ENCODE measurements around the gene CYB5D1.

CYB5D1 gene, protein sequence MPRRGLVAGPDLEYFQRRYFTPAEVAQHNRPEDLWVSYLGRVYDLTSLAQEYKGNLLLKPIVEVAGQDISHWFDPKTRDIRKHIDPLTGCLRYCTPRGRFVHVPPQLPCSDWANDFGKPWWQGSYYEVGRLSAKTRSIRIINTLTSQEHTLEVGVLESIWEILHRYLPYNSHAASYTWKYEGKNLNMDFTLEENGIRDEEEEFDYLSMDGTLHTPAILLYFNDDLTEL

DNA sequence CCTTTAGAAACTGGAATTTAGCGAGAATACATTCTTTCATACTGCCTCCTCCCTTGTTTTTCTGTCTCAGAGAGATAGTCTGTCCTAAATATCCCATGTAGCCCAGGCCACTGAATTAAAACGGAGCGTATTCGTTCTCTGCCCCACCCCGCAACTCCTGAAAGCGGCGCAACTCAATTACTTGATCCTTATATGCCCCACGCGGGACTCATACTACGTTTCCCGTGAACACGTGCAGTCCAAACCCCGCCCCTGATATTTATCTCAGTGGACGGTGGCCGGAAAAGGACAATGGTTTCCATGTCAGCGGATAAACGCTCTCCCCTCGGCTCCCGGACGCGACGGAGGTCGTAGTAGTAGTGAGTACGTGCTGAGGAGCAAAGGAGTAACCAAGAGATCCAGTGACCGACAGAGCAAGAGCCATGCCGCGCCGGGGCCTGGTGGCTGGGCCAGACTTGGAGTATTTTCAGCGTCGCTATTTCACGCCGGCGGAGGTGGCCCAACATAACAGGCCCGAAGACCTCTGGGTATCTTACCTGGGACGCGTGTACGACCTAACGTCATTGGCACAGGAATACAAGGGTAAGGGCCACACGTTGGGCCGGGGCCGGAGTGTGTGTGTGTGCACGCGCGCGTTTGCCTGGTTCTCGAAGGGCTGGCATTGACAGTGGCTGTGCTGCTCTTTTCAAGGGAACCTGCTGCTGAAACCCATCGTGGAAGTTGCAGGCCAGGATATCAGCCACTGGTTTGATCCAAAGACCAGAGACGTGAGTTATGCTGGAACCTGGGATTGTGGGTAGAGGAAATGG lies at the start of gene CYB5D1:
Gene CYB5D1 (plus strand): TSS at position 291 of the 809 bp plus-strand sequence. CDS start 132 bp downstream, at position 423.
- no peak for DNase-seq (ENCODE audit: low read depth)

DNA sequence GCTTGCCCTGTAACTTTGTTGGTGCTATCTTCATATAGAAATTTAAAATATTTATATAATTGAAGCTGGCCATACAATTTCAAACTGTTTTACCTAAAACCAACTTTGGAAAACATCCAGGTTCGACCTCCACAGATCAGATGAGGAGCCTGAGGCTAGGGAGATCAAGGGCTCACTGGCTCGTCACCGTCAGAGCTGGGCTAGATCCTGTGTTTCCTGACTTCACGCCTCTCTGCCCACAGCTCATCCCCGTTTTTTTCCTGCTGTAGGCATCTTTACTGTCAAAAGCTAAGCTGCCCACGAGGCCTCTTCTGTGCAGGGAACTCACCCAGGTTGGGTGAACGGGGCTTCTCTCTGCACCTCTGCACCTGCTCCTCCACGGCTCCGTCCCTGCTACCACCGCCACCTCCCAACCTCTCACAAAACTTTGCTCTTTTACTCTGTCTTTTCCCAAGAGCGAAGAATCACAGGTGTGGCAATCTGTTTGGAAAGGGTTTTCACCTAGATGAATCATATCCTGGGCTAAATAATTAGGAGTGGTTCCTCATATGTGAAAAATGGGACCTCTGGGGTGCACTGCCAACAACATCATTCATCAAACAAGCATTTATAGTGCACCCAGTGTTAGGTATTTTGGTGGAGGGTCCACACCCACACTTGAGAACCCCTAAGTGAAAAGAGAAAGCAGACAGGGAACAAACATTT lies 48.6 kb upstream of the CYB5D1 start:
- DNase-seq (ENCODE audit: low read depth) = no peak

DNA sequence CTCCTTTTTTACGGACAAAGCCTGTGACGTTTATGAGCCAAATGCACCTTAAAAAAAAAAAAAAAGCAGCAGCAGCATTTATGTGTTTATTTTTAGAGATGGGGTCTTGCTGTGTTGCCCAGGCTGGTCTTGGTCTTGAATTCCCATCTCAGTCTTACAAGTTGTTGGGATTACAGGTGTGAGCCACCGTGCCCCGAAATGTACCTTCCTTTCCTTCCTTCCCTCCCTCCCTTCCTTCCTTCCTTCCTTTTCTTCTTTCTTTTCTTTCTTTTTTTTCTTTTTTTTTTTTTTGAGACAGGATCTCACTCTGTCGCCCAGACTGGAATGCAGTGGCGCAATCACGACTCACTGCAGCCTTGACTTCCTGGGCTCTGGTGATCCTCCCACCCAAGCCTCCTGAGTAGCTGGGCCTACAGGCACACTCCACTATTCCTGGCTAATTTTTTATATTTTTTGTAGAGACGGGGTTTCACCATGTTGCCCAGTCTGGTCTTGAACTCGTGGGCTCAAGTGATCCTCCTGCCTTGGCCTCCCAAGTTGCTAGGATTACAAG lies 47.9 kb upstream of the CYB5D1 start:
- DNase-seq (ENCODE audit: low read depth) = peak; percentile 28

DNA sequence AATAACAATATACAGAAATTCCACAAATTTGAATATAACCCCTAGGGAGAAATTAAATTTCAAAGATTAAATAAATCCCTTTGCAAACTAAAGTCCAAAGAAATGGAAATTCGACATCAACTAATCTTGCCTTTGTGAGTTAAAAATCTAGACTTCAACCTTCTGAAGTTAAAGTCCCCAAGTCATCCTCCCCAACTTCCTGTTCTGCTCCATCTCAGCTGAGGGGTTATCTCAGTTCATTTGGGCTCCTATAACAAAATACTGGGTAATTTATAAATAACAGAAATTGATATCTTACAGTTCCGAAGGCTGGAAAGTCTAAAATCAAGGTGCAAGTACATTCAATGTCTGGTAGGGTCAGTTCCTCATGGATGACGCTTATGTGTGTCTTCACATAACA lies 46.6 kb upstream of the CYB5D1 start:
- DNase-seq (ENCODE audit: low read depth) = no peak

DNA sequence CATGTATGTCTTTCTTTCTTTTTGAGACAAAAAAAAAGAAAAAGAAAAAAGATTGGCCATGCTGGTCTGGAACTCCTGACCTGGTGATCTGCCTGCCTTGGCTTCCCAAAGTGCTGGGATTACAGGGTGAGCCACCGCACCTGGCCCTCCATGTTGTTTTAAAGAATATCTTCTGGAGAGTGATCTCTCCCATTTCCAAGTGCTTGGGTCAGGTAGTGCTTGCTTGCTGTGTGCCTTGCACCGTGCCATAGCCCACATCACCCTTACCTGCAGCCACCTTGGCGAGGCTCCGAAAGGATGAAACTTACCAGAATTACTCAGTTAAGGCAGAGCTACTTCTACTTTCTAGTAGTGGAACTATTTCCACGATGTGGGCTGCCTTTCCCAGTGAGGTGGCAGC lies 42.8 kb upstream of the CYB5D1 start:
- no peak for DNase-seq (ENCODE audit: low read depth)

DNA sequence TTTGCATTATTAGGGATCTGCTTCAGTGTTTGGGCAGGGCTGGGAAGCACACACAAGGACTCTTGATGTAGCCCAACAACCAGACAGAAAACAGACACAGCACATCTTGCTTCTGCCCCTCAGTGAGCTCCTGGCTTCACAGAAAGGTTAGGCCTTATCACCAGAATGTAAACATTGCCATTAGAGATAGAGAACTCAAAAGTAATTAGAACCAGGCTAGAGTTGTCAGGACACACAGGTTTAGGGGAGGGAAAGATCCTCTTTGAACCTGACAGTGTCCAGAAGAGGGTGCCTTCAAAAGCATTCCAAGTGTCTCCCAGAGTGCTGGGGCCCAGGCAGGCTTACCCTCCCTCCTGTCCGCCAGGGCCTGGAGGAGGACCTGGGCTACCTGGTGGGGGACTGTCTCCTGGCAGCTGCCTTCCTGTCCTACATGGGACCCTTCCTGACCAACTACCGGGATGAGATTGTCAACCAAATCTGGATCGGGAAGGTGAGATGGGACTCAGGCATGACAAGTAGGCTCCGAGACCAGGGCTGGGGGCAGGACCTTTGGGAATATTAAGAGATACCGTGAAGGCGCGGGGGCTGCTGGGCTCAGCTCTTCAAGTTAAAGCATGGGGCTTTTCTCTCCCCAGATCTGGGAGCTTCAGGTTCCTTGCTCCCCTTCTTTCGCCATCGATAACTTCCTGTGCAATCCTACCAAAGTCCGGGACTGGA lies 40.7 kb upstream of the CYB5D1 start:
- no peak for DNase-seq (ENCODE audit: low read depth)

DNA sequence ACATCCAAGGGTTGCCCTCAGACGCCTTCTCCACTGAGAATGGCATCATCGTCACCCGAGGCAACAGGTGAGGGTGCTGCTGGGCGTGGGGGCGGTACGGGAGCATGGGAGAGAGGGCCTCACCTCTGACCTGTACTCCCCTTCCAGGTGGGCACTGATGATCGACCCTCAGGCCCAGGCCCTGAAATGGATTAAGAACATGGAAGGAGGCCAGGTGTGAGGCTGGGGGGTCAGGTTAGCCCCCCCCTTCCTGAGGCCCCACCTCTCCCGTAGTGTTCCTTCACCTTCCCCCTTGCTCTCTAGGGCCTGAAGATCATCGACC lies 40.2 kb upstream of the CYB5D1 start:
- DNase-seq (ENCODE audit: low read depth) = no peak

DNA sequence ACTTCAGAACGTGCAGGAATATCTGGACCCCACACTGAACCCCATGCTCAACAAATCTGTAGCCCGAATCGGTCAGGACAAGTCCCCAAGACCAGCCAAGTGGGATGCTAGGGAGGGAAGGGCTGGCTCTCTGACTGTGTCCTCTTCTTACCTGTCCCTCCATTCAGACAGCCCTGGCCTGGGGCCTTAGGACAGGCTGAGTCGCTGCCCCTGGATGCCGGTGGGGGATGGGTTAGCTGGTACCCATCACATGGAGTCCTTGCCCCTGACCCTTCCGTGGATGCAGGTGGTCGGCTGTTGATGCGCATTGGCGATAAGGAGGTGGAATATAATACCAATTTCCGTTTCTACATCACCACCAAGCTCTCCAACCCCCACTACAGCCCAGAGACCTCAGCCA lies 39.8 kb upstream of the CYB5D1 start:
- DNase-seq (ENCODE audit: low read depth) = no peak

DNA sequence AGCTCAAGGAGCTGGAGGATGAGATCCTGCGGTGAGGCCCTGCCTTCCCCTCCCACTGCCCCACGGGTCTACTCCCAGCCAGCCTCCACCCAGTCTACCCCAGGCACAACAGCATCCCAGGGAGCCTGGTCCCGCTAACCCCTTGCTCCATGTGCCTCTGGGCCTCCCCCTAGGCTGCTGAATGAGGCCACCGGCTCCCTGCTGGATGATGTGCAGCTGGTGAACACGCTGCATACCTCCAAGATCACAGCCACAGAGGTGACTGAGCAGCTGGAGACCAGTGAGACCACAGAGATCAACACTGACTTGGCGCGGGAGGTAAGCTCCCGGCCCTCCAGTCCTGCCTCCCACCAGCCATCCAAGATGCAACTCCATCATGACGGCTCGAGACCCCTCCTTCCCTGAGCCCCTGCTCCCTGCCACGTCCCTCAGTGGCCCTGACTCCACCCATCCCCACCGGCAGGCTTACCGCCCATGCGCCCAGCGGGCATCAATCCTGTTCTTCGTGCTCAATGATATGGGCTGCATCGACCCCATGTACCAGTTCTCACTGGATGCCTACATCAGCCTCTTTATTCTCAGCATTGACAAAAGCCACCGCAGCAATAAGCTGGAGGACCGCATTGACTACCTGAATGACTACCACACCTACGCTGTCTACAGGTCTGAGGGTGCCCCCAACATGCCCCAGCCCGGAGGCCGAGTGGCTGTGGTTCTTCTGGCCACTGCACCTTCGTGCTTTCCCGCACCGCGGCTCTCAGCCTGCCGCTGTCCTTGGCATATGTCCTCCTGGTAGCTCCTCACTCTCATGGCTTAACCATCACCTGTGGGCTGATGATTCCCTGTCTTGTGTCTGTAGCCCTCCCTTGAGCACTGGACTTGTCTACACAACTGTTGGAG lies 38.8 kb upstream of the CYB5D1 start:
- no peak for DNase-seq (ENCODE audit: low read depth)

DNA sequence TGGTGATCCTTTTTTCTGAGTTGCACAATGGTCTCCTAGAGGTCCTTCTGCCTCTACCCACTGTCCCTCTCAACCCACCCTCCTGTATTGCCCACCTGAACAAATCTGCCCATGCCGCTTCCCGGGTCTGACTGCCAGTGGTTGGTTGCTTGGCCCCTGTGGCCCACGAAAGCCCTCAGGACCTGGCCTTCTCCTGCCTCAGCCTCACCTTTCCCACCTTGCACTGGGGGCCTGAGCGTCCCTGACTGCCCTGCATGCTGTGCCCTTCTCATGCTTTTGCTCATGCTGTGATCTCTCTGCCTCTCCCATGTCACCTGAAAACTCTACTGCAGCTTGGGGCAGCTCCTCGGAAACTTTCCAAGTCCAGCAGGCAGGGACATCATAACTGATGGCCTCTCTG lies 37.6 kb upstream of the CYB5D1 start:
- DNase-seq (ENCODE audit: low read depth) = no peak

DNA sequence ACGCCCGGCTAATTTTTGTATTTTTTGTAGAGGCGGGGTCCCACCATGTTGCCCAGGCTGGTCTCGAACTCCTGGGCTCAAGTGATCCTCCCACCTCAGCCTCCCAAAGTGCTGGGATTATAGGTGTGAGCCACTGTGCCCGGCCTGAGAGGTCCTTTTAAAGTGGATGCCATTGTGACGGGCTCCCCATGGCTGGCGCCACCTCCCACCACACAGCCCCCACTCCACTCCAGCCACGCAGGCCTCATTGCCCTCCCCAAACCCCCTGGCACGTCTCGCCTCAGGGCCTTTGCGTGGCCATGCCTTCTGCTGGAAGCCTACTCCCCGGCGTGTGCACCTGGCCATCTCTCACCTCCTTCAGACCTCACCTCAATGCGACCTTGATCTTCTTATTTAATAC lies 35.7 kb upstream of the CYB5D1 start:
- no peak for DNase-seq (ENCODE audit: low read depth)

DNA sequence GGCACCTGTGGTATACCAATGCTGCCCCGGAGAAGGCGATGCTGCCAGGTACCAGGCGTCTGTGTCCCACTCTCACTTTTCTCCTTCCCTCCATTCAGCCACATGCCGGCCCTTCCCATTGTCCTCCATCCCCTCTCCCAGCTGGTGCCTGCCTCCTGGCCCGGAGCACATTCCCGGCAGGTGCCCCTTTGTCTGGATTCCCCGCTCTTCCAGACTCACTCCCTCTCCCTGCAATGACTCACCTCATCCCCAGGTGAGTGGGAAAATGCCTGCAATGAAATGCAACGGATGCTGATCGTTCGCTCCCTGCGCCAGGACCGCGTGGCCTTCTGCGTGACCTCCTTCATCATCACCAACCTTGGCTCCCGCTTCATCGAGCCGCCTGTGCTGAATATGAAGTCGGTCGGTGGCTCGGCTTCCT lies 34.2 kb upstream of the CYB5D1 start:
- no peak for DNase-seq (ENCODE audit: low read depth)

DNA sequence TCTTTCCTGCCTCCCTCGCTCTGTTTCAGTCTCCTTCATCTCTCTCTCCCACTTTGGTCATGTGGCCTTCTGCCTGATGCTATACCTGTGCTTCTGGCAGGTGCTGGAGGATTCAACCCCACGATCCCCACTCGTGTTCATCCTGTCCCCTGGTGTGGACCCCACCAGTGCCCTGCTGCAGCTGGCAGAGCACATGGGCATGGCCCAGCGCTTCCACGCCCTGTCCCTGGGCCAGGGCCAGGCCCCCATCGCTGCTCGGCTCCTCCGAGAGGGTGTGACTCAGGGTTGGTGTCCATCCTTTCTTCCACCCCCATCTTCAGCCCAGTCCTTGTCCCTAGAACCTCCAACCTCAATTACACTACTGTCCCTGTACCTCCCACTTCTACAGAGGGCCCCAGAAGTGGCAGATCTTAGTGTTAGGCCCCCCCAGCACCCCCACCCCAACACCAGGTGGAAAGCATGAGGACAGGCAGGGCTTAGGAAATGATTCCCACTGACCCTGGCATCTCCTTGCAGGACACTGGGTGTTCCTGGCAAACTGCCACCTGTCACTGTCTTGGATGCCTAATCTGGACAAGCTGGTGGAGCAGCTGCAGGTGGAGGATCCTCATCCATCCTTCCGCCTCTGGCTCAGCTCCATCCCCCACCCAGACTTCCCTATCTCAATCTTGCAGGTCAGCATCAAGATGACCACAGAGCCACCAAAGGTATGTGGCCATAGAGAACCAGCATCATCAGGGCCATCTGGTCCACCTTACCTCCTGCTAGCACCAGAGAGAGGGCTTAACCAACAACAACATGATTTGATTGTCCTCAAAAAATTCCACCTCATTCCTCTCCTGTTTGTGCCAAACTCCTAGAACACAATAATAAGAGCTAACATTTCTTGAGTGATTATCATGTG lies 33.5 kb upstream of the CYB5D1 start:
- DNase-seq (ENCODE audit: low read depth) = no peak

DNA sequence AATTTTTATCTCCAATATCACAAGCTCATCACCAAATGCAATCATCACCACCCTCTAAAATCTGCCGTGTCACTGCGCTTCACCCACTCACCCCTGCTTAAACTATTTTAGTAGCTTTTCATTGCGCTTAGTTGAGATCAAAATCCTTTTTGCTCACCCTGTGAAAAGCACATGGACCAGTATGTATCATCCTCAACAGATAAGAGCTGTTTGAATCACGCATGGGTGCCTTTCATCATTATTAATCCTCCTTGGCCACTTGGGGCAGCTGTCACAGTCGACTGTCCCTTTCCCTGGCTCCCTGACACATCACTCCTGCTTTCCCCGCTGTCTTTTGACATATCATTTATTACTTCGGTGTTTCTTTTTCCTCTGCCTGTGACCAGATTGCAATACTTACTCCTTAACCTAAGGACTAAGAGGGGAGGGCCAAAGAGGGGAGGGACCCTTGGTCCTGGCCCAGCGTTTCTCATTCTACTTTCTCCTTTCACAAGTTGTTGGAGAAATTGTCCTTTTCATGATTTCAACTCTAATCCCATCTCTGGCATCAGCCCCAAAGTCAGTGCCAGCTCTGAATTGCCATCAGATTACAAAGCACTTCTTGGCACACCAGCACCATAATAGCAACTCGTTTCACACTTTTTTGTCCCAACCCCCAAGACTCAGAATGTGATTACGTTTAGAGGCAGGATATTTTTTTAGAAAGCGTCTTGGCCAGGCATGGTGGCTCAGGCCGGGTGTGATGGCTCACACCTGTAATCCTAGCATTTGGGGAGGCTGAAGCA lies 32.4 kb upstream of the CYB5D1 start:
- no peak for DNase-seq (ENCODE audit: low read depth)

DNA sequence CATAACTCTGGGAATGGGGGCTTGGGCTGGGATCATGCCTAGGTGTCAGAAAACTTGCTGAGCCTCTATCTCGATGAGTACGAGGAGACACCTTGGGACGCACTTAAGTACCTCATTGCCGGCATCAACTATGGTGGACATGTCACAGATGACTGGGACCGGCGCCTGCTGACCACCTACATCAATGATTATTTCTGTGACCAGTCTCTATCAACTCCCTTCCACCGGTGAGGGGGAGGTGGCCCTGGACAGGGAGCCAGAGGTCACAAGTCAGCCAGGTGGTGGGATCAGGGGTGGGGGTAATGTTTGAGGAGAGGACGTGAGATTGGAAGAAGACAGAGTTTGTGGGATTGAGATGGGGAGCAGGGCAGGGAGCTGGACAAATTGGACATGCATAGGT lies 27.2 kb upstream of the CYB5D1 start:
- no peak for DNase-seq (ENCODE audit: low read depth)

DNA sequence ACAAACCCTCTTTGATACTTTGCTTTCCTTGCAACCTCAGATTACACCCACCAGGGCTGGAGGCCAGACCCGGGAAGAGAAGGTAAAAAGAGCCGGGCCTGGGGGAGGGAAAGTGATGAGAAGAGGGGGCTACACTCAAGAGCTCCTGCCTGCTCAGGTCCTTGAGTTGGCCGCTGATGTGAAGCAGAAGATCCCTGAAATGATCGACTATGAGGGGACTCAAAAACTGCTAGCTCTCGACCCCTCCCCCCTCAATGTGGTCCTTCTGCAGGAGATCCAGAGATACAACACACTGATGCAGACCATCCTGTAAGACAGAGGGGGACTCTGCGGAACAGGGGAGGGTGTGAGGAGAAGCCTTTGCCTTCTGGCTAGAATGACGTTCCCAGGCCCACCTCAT lies 26.6 kb upstream of the CYB5D1 start:
- no peak for DNase-seq (ENCODE audit: low read depth)

DNA sequence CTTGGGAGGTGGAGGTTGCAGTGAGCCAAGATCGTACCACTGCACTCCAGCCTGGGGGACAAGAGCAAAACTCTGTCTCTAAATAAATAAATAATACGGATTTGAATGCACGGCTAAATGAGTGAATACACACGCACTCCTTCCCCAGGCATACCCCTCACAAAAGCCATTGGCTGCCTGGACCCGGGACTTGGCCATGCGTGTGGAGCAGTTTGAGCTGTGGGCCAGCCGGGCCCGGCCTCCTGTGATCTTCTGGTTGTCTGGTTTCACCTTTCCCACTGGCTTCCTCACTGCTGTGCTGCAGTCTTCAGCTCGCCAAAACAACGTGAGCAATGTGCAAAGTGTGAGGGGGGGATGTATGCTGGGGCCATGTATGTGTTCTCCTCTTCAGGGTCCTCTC lies 25.4 kb upstream of the CYB5D1 start:
- no peak for DNase-seq (ENCODE audit: low read depth)

DNA sequence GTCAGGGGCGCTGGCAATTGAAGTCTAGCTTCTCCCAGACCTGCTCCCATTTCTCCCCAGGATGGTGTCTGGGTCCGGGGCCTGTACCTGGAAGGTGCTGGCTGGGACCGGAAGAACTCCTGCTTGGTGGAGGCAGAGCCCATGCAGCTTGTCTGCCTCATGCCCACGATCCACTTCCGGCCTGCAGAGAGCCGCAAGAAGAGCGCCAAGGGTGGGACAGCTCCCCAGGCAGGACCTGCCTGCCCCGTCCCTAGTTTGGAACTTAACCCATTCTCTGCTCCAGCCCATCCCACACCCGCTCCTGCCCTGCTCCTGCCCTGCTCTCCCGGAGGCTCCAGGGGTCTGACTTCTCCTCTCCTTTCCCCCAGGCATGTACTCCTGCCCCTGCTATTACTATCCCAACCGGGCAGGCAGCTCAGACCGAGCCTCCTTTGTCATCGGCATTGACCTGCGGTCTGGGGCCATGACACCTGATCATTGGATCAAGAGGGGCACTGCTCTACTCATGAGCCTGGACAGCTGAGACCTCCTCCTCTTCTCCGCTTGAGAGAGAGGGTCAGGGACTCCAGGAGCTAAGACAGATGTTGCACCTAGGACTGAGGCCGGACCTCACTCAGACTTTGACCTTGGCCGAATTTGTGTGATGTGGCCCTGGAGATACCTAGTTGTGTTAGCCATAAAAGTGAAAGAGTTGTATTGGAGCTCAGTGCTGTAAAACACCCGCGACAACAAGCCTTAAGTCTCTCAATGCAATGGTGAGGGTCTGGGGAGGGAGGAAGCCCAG lies 24.6 kb upstream of the CYB5D1 start:
- no peak for DNase-seq (ENCODE audit: low read depth)
